Stimulated activated CD8-positive, alpha-beta memory T cell treated with anti-CD3 and anti-CD28 coated beads, Interleukin-2, amount 100 ng/mL, for 1 hour (primary cell): ENCODE measurements around the gene FKBP6.
"Not testable (repeated sequence)": the region's sequence is repeated elsewhere in the genome, so short reads cannot be mapped to it uniquely, and the experiment has no call there.

Experiments
- DNase-seq, 2 donors: peaks; one replicate each; pipeline ENCODE4 v3.0.0-alpha.2; 2020; ENCODE audit warnings: low read depth in 2 of 2

Gene FKBP6, protein sequence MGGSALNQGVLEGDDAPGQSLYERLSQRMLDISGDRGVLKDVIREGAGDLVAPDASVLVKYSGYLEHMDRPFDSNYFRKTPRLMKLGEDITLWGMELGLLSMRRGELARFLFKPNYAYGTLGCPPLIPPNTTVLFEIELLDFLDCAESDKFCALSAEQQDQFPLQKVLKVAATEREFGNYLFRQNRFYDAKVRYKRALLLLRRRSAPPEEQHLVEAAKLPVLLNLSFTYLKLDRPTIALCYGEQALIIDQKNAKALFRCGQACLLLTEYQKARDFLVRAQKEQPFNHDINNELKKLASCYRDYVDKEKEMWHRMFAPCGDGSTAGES

DNA sequence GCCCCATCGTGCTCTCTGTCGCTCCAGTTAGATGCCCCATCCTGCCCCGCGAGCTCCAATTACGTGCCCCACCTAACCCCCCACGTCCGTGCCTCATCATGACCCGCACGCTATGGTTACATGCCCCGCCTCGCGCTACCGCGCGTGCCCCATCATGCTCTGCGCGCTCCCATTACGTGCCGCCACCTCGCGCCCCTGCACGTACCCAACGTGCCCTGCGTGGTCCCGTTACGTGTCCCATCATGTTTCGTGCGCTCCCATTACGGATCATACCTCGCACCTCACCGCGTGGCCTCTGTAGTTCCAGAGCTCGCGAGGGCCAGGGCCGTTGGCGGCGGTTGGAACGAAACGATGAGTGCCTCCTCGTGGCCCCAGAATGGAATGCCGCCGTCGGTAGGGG lies at the start of gene FKBP6, which contains the start of gene TRIM50:
TSS of gene FKBP6 (plus strand) at position 240 of the 400 bp plus-strand sequence. CDS start 268 bp downstream, outside the sequence.
TSS of gene TRIM50 (minus strand) at position 161 of the 400 bp plus-strand sequence. CDS start 3,295 bp downstream, outside the sequence.
- not testable (repeated sequence) for DNase-seq

DNA sequence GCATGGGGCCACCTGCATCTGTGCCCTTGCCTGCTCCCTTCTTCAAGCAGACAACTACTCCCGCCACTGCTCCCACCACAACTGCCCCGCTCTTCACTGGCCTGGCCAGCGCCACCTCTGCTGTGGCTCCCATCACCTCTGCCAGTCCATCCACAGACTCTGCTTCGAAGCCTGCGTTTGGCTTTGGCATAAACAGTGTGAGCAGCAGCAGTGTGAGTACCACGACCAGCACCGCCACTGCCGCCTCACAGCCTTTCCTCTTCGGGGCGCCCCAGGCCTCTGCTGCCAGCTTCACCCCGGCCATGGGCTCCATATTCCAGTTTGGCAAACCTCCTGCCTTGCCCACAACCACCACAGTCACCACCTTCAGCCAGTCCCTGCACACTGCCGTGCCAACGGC lies 30.7 kb upstream of the FKBP6 start:
- DNase-seq, result not testable (repeated sequence)

DNA sequence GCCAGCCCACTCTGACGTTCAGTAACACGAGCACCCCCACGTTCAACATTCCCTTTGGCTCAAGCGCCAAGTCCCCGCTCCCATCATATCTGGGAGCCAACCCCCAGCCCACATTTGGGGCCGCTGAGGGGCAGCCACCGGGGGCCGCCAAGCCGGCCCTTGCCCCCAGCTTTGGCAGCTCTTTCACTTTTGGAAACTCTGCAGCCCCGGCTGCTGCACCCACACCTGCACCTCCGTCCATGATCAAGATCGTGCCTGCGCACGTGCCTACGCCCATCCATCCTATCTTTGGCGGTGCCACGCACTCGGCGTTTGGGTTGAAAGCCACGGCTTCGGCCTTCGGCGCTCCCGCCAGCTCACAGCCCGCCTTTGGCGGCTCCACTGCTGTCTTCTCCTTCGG lies 30.3 kb upstream of the FKBP6 start:
- DNase-seq, result not testable (repeated sequence)

DNA sequence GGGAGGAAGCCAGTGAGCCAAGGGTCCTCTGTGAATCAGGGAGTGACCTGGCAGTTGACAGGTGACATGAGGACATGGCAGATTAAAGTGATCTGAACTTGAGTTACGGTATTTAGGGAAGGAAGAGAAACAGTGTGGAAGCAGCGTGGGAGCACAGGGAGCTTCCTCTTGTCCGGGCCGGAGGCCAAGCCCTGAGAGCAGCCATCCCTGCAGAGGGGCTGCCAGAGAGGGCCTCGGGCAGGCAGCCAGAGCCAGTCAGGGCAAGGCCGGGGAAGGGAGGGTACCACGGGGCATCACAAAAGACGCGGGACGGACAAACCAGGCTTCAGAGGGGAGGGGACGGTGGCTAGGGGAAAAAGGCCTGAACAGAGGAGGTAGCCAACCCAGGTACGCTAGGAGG lies 28.1 kb upstream of the FKBP6 start:
- DNase-seq, result not testable (repeated sequence)

DNA sequence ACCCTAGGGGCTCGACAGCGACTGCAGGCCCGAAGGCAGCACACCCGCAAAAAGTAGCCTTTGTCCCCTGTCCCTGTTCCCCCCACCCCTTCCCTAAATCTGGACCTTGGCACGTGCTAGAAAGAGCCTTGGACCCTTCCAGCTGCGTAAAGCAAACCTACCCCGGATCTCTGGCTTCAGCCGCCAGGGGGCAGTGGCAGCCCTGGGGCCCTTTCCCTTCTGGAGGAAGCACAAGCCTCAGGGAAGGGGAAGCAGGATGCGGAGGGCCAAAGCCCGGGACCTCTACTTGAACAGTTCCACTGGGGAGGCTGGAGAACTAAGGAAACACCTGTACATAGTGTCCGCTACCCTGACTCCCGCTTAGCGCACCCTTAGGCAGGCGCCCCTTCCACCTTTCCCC lies 26.9 kb upstream of the FKBP6 start:
- not testable (repeated sequence) for DNase-seq

DNA sequence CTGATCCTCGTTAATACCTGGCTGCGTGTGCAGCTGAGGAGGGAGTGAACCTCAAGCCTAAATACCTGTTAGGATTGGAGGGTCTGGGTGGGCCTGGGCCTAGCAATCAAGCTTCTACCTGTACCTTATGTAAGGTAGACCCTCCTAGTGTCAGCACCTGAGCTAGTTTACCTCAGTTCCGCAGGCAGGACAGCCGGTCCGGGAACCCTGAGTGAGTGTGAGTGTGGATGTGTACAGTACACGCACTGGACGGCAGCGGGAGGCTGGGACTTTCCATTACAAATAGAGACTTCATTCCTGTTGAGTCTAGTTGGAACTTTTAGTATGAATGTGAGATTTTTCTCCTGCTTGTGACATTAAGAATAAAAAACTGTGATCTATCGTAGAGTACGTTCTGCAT lies 25.1 kb upstream of the FKBP6 start:
- DNase-seq, result not testable (repeated sequence)

DNA sequence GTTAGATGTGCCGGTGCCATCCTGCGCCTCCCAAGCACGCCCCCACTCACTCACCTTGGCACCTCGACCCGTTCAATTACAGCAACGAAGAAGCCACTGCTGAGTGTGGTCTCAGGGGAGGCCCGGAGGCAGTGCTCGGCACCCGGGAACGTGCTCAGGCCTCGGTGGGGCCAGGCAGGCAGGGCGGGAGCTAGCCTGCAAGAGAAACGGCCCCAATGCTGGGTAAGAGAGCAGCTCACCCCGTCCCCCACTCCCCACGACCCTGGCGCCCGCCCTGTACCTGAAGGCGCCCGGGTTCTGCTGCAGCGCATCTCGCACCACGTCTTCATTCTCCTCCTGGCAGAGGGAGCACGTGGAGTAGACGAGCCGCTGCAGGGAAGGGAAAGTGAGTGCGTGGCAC lies 24.4 kb upstream of the FKBP6 start:
- no peak for DNase-seq

DNA sequence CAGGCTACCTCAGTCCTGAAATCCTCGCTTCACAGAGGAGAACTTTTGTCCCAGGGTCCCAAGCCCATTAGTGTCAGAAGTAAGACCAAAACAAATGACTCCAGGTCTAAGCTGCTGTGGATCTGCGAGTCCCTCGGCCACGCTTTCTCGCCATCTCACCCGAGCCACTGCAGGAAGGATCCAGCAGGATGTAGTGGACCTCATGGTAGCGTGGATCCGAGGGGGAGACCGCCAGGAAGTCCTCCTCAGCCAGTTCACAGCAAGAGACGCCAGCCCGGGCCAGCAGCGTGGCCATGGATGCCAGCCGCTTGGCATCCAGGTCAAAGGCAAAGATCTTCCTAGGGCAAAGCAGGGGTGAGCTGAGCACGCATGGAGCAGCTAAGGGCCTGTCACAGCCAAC lies 23.9 kb upstream of the FKBP6 start:
- DNase-seq, result no peak

DNA sequence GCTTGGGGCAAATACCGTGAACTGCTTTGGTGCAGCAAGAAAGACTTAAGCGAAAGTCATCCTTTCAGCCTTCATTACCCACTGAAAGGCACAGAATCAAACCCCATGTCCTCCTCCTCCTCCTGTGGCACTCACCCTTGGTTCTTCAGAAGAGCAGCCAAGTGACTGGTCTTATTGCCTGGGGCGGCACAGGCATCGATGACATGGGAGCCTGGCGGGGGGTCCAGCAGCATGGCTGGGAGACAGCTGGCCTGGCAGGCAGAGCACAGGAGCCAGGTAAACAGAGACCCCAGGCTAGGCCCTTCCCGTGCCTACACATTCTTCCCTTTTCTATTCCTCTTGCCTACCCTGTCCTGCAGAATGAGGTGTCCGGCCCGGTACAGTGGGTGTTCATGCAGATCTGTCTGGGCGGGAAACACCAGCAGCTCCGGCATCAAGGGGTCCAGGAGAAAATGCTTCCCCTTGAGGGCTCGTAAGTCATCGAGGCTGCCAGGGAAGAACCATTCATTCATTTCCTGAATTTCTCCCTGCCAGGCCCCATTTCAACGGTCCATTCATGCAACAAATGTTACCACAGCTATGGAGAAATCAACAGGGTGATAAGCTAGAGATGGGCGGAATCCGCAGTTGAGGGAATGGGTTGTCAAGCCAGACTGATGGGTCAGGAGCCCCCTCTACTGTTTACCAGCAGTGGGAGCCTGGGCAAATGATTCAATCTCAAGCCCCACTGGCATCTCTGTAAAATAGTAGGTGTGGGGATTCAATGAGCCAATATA lies 23.2 kb upstream of the FKBP6 start:
- not testable (repeated sequence) for DNase-seq

DNA sequence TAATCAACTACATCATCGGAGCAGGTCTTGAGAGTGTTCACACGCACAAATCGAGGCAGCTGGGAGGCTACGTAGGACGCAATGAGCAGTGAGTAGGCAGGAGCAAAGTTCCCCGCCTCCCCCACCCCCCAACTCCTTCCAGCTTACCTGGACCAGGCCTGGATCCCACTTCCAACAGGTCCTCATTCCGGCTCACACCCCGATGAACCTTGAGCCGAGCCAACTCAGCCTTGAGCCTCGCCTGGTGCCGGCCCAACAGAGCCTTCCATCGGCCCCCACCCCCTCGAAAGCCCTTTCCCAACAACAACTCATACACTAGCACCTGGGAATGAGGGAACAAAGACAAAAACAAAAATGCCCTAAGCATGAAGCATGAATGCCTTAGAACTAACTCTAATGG lies 20.5 kb upstream of the FKBP6 start:
- DNase-seq, result no peak

DNA sequence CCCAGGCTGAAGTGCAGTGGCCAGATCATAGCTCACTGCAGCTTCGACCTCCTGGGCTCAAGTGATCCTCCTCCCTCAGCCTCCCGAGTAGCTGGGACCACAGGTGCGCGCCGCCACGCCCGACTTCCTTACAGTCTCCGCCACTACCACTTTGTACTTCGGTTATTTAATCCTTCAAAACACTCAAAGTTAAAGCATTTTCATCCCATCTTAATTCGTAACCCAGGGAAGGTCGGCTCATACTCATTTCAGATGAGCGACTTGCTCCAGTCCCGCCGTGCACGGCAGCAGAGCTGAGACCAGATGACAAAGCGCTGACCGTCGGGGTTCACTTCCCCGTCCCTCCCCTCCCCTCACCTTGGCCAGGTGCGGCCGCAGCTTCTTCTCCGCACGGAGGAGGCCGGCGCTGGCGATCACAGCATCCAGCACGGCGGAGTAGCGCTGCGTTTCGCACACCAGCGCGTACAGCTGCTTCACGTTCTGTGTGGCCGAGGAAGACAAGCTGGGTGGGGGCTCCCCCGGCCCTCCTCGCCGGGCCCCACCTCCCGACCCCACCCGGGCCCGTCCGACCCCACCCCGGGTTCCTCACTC lies 19.8 kb upstream of the FKBP6 start:
- DNase-seq, result no peak

DNA sequence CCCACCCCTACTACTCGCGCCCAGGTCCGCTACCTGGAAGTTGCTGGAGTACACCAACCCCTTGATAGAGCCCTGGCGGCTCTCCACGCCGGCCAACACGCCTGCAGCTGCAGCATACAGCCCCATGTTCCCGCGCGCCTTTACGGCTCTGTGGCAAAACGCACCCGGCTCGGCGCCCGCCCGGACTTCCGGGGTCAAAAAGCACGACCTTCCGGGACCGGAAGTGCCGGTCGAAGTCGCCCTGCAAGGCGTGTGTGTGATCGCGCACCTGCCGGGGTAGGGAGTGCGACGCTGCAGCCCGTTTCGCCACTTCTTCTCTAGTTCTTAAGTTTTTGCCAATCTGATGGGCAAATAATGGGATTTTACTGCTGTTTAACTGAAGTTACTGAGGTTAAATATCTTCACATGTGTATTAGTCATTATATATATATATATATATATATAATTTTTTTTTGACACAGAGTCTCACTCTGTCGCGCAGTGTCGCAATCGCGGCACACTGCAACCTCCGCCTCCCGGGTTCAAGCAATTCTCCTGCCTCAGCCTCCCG lies 19.2 kb upstream of the FKBP6 start, which contains the start of gene NSUN5:
TSS of gene NSUN5 (minus strand) at position 162 of the 550 bp plus-strand sequence. CDS start at position 126, 36 bp downstream.
- peak; percentile 72 to 78 for DNase-seq

DNA sequence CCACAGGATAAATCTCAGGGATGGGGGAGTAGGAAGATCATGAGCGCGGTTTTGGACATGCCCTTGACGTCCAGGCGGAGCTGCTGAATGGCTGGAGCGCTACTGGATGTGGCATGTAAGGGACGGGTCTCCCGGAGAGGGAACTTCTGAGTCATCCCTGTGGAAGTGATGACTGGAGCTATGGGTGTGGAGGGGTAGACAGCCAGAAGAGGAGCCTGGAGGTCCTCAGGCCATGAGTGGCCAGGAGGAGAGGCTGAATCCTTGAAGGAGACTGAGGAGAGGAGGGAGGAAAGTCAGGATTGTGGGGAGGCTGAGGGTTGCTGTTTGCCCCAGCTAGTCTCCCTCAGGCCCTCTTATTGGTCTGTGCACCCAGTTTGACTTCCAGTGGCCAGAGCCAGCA lies 16.5 kb upstream of the FKBP6 start:
- DNase-seq, result not testable (repeated sequence)

DNA sequence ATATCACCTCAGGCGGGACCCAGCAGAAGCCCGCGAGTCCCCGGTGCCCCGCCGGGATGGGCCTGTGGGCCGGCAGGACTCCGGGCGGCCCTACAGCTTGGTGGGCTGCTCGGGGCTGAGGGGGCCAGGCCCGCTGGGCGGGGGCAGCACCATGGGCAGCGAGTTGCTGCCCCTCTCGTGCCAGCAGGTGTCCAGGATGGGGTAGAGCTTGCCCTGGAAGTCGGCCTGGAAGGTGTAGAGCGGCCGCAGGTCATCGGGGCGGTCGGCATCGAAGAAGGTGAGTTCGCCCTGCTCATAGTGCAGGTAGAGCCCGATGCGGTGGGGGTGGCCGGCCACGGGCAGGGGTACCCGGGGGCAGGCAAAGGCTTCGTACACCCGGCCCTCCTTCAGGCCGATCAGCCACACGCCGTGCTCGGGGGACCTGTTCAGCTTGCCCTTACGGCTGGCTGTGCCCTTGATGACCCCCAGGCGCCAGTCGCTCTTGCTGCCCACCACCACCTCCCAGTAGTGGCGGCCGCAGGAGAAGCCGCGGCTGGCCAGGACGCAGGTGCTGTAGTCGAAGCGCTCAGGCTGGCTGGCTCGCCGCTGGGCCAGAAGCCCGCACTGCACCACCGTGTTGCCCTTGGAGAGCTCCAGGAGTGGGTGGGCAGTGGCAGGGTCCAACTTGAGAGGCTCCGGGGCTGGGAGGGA lies 15.0 kb upstream of the FKBP6 start:
- no peak for DNase-seq

DNA sequence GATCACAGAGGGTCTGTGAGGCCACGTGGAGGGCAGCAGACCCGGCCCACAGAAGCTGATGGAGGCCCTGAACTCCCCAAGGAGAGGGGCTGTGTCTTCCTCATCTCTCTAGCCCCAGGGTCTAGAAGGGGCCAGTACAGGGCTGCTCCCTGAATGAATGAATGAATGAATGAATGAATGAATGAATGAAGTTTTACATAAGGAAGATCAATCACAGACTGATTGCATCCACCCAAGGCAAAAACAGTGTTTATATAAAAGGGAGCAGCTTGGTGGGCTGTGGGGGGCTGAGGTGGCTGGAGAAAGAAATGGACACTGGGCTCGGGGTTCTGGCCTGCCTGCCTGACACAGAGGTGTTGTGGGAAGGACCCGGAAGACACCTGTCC lies 14.4 kb upstream of the FKBP6 start:
- DNase-seq, result no peak

DNA sequence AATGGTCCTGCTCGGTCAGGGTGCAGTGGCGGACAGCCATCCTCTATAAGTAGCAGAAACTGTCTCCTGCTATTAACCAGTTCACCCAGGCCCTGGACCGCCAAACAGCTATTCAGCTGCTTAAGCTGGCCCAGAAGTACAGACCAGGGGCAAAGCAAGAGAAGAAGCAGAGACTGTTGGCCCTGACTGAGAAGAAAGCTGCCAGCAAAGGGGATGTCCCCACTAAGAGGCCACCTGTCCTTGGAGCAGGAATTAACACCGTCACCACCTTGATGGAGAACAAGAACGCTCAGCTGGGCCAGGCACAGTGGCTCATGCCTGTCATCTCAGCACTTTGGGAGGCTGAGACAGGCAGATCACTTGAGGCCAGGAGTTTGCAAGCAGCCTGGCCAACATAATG lies 13.7 kb upstream of the FKBP6 start:
- DNase-seq, result no peak

DNA sequence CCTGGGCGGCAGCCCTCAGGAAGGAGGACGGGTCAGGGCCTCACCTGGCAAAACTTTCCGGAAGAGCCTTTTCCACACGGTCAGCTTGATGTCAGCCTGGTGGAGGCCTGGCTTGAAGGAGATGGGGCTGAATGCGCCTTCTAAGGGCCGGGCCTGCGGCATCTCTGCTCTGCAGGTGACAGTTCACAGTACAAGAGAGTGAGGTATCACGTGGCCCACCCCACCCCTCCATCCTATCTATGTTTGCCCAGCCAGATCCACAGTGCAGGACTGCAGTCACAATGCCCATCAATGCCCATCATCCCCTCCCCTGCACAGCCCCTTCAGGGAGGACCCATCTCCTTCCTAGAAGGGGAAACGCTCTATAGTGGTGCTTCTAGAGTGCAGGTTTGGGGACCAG lies 11.4 kb upstream of the FKBP6 start:
- DNase-seq, result no peak

DNA sequence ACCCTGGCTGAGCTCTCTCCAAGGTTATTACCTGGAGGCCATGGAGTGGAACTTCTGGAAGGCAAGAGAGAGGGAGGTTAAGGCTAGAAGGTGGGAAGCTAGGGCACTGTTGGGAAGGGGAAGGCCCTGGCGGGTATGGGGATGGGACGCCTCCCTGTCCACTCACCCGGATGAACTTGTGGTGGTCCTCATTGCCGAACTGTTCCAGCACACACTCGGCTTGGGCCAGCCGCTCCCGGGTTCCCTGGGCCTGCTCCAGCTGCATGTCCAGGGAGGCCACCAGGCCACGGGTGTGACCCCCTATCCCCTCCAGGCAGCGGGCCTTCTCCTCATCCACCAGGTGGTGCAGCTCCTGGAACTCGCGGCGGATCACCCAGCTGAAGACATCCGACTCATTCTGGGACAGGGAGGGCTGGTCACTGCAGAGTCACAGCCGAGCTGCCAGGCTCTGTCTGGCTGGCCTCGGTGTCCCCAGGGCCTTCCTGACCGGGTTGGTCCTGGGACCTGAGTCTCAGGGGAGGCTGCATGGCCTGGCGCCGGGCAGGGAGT lies 9.2 kb upstream of the FKBP6 start:
- not testable (repeated sequence) for DNase-seq

DNA sequence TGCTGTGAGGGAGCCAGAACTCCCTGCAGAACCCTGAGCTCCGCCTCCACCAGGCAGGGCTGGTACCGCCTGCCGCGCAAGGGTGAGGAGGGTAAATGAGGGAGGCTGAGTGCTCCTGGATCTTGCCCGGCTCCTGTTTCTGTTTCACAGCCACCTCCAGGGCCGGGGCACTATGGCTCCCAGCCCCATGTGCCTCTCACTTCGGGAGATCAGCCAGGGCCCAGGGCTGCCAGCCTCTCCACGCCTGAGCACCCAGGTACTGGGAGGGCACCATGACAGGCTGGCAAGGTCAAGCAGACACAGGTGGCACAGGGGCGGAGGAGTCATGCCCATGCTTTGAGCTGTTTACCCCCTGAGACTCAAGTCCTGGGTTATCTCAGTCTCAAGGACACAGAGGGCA lies 8.4 kb upstream of the FKBP6 start:
- not testable (repeated sequence) for DNase-seq

DNA sequence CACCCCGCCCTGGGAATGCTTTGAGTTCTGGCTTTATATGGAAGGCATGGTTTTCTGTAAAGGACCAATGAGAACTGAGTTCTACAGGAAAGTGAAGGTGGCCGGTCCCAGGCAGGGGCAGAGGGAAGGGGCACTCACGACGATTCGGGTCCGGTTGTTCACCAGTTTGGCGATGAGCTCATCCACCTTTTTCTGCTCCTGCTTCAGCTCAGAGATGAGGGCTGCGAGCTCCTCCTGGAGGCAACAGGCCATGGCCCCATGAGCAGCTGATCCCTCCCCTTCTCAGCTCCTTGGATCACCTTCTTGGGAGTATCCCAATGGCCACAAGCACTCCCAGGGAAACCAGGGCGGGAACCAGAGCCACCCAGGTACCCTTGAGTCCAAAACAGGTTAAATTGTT lies 8.0 kb upstream of the FKBP6 start:
- DNase-seq, result not testable (repeated sequence)

DNA sequence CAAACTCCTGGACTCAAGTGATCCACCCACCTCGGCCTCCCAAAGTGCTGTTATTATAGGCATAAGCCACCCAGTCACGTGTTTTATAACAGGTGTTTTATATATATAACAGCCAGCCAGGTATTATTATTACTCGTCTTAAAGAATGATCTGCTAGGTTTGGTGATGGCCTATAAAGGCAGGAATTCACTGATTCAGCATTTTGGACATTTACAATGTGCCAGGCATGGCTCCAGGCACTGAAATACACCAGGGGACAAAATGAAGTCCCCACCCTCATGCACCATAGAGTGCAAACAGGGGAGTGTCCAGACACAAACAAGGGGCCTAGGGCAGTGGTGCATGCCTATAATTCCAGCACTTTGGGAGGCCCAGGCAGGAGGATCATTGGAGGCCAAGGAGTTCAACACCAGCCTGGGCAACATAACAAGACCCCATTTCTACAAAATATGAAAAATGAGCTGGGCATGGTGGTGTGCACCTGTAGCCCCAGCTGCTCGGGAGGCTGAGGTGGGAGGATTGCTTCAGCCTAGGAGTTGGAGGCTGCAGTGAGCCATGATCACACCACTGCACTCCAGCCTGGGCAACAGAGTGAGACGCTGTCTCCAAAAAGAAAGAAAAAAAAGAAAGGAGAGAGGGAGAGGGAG lies 4.4 kb upstream of the FKBP6 start:
- not testable (repeated sequence) for DNase-seq
